C4-2B (cell line): ENCODE measurements around the gene DGKB.

ENCODE experiments used
- CTCF ChIP-seq: fragments of 450-650 bp; conservative IDR thresholded peaks from 2 replicates; pipeline ENCODE4 v1.5.1; 2017; ENCODE audit warnings: mild to moderate bottlenecking
- ZFX ChIP-seq: fragments of 450-650 bp; IDR thresholded peaks from 2 replicates; pipeline ENCODE4 v1.6.1; 2017

GRCh38 chr7:14385074-14385473 lies 517.5 kb downstream of the DGKB start:
- TF ChIP-seq CTCF (no peak), ZFX (no peak)
